ENCODE data around the gene ADCY3.

Gene ADCY3

DNA sequence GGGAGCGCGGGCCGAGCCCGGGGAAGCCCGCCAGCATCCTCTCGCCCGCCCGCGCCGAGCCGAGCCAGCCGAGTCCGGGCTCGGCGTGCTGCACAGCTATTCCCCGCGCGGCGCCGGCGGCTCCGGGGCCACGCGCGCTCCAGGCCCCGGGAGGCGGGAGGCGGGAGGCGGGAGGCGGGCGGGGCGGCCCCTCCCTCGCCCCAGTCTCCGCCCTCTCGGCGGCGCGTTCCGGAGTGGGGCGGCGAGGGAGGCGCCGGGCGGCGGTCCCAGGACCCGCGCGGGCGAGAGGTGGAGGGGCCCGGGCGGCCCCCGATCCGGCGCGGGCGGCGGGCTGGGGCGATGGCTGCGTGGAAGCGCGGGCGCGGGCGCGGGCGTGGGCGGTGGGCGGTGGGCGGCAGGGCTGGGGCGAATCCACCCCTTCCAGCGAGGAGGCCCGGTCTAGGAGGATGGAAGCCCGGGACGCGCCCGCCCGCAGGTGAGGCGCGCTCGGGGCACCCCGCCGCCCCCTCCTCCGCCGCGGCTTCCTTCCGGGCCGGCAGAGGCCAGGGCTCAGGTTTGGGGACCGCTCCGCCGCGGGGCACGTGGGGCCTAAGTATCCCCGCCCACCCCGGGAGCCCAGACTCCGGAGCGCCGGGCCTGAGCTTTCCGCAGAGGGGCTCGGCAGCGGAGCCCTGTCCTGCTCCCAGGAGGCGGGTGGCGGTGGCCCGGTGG is at the start of gene ADCY3:
TSS of gene ADCY3 (minus strand) at position 140 of the 711 bp plus-strand sequence. CDS start 1,250 bp downstream, outside the sequence.
- in situ Hi-C loops (cut with MboI; ENCODE audit: low sequenced_read_pairs): no loop called here

DNA sequence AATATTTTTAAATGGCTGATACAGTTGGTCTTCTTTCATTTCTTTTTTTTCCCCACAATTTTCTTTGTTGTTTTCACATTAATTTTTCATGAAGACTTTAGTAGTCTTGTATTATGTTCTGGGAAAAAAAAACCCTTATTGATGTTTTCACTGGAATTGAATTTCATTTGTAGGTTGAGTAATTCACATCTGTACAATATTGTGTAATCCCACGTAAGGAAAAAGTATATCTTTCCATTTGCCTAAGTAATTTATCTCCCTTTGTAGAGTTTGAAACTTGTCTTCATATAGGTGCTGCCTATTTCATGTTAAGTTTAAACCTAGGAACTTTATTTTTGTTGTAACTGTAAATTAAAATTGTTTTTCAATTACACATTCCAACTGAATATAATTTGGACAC is 49.7 kb upstream of the ADCY3 start:
- in situ Hi-C loops (cut with MboI; ENCODE audit: low sequenced_read_pairs): no loop called here

DNA sequence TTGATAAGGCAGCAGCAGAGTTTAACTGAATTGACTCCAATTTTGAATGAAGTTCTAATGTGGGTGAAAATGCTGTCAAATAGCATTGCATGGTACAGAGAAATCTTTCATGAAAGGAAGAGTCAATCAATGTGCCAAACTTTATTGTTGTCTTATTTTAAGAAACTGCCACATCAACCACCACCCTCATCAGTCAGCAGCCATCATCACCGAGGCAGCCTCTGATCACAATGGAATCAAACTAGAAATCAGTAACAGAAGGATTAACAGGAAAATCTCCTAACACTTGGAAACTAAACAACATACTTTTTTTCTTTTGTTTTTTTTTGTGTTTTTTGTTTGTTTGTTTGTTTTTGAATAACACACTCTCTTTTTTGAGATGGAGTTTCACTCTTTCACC is 41.9 kb upstream of the ADCY3 start:
- in situ Hi-C loops (cut with MboI; ENCODE audit: low sequenced_read_pairs): no loop called here

DNA sequence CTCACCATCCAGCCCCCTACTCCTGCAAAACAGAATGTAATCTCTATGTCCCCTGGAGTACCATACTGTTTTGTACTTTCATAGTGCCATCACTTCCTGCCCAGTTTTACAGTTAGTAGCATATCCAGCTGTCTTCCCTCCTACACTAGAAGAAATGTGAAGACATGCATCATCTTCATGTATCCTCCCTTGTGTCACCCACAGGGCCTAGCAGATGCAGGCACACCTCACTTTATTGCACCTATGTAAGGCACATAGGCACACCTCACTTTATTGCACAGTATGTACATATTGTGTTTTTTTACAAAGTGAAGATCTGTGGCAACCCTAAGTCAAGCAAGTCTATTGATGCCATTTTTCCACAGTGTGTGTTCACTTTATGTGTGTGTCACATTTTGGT is 39.7 kb upstream of the ADCY3 start:
- in situ Hi-C loops (cut with MboI; ENCODE audit: low sequenced_read_pairs): no loop called here

DNA sequence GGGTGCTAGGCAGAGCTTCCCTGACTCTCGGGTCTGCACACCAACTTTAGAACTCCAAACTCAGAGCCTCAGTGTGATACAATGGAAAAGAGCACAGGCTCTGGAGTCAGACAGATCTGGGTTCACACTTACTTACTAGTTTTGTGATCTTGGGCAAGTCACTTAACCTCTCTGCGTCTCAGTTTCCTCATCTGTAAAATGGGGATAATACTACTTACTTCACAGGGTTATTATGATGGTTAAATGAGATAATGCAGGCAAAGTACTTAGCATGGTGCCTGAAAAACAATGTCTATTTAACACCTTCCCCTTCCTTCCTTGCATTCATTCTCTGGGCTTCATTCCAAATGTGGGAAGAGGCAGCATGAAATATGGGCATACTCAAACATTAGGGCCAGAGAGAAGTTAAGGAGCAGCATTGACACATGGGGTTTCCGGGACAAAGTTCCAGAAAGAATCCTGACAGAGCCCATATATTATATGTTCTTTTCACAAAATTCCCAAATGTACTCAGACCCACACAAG is 38.4 kb upstream of the ADCY3 start:
- in situ Hi-C loops (cut with MboI; ENCODE audit: low sequenced_read_pairs): no loop called here

DNA sequence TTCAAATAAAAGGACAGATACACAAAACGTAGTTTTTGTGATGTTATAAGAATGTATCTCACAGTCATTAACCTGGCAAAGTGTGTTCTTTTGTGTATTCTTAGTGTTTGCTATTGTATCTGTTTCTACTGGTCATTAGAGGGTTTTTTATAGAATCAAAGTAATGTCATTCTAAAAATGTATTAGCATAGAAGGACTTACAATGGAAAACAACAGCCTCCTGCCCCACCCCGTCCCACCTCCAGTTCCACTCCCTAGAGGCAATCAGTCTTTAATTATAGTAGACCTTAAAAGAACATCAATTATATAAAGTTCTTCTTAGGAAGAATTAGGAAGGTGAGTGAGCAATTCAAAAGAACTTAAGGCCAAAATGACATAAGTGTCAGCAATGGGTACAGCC is 37.9 kb upstream of the ADCY3 start:
- in situ Hi-C loops (cut with MboI; ENCODE audit: low sequenced_read_pairs): no loop called here

DNA sequence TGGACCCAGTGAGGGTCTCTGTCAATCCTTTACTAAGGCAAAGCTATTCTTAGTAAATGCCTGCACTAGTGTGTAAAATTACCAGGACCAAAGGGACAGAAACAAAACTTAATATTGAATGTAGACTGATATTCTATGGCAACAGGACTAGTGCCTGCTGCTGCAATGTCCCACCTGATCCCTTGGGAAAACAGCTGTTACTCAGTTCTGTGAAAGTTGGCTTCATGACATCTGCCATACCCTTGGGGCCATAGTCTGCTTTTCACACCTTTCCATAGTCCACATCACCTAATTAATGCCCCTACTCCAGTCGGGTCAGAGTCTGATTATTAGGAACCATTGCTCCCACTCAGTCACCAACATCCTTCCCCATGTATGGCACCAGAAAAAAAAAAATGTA is 37.2 kb upstream of the ADCY3 start:
- in situ Hi-C loops (cut with MboI; ENCODE audit: low sequenced_read_pairs): no loop called here

DNA sequence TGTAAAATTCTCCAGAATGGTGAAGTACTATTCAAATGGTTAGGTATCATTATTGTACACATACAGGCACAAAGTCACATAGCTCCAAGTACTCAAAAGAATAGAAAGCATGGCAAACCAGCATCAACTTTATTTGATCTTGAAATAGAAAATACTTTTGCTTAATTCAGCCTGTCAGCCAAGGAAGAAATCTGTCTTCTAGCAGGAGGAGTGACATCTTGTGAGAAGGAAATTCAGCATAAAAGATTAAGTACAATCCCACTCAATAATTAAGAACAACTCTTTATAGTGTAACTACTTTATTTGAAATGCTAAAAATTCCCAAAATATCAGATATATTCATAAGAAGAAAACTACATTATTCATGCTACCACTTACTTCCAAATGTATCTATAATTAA is 35.9 kb upstream of the ADCY3 start:
- in situ Hi-C loops (cut with MboI; ENCODE audit: low sequenced_read_pairs): no loop called here

DNA sequence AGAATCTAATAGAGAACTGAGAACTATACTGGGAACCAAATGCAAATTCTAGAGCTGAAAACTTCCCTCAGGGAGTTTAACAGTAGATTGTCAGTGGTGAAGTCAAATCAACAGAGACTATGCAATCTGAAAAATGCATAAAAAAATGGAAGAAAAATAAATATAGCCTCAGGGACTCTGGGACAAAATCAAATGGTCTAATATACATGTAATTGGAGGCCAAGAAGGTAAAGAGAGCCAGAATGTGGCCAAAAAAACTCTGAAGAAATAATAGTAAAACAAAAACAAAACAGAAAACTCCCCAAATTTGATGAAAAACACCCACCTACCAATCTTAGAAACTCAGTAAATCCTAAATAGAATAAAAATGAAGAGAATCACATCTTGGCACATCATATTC is 35.2 kb upstream of the ADCY3 start:
- in situ Hi-C loops (cut with MboI; ENCODE audit: low sequenced_read_pairs): no loop called here

DNA sequence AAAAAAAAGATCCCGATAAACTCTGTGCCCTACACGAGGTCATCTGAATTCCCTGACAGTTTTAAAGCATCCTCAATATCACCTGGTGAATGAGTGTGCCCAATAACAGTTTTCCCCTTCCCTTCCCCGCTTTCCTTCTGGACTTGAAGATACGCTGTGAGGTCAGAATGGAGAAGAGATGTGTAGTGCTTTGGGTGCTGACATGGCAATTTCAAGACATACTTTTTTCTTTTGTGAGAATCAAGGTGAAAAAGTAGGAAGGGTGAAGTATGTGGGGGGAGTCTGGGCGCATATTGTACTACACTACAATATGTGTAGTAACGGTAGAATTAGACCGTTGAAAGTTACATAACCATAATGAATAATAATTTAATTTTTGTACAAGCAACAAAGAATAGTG is 30.1 kb upstream of the ADCY3 start:
- in situ Hi-C loops (cut with MboI; ENCODE audit: low sequenced_read_pairs): no loop called here

DNA sequence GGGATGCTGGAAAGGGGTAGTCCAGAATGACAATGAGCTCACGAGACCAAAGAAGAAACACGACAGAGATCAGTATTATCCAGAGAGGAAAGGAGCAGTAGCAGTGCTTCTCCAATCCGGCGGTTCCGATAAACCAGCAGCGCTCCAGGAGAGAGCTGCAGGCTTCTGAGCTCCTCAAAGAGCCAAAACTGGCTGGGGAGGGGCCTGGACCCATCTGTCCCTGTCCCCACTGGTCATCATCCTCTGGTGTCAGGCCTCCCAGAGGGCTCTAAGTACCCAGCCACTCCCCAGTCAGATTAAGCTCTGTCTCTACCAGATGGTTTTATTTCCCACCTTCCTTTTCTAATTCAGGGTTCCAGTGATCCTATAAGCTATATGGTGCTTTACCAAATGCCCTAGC is 28.5 kb upstream of the ADCY3 start:
- in situ Hi-C loops (cut with MboI; ENCODE audit: low sequenced_read_pairs): no loop called here

DNA sequence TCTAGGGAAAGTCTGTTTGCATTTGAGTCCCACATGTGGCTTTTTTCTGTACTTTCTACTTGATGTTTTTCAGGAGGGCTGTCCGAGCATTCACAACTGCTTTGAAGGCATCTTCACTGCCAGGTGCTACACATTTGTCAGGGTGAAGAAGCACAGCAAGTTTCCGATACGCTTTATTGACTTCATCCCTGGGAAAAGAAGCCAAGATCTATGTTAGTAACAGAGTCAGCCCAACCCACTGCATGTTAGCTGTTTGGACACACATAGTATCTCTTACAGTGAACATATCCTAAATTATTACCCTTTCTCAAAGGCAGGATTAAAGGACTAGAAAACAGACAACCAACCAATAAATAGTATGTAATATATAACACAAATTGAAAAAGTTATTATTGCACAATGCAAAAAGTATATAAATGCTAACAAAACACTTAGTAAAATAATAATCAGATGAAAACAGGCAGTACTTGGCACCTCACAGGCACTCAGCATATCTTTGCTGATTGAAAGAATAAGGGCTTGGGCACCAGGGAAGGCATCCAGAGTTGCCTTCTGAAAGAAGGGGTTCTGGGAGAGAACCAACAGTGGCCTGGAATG is 27.6 kb upstream of the ADCY3 start:
- in situ Hi-C loops (cut with MboI; ENCODE audit: low sequenced_read_pairs): no loop called here

DNA sequence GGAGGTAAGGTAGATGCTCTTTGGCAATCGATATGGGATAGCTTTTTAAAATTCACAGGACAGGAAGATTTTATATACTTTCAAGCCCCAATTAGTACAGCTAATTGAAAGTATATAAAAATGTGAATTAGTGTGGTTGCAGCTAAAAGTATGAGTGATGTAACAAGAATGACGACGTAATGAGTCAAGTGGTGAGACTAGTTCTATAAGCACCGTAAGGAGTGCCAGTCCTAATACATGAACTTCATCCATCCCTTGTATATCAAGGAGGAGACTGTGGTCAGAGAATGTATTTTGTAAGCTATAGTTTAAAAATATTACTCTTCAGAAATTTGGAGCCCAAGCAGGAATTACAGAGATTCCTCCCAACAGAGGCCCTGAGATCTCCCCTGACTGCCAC is 25.9 kb upstream of the ADCY3 start:
- in situ Hi-C loops (cut with MboI; ENCODE audit: low sequenced_read_pairs): no loop called here

DNA sequence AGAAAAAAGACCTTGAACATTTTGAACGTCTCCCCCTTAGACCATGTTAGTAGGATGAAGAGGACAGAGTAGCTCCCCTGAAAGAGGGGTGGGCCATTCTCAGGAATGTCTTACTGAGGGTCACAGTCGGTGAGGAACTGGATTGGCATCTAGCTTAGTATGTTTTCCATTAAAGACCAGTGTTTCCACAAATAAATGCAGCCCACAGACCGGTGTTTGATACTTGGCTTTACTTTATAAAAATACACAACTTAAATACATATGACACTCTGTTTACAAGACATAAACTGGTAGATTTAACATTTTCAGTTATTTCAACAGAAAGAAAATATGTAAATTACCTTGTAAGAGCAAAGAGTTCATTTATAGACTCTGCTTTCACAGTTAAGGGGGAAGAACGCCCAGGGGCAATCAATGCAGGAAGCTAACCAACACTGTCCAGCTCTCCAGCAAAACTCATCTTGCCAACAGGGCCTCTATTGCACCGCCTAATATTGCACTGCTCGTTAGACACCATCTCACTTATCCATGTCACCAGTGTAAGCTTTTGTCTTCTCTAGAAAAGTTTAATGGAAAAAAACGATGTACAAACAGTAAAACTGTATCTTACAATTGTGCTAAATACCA is 23.5 kb upstream of the ADCY3 start:
- in situ Hi-C loops (cut with MboI; ENCODE audit: low sequenced_read_pairs): no loop called here

DNA sequence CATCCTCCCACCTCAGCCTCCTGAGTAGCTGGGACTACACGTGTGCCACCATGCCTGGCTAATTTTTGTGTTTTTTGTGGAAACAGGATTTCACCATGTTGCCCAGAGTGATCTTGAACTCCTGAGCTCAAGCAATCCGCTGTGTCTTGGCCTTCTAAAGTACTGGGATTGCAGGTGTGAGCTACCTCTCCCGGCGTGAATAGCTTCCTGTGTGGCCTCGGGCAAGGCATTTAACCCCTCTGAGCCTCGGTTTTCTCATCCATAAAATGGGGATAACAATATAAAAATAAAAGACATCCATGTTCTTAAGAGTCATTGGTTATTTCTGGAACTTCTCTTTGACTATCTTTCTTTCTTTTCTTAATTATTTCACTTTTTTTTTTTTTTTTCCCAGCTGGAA is 19.3 kb upstream of the ADCY3 start:
- in situ Hi-C loops (cut with MboI; ENCODE audit: low sequenced_read_pairs): no loop called here

DNA sequence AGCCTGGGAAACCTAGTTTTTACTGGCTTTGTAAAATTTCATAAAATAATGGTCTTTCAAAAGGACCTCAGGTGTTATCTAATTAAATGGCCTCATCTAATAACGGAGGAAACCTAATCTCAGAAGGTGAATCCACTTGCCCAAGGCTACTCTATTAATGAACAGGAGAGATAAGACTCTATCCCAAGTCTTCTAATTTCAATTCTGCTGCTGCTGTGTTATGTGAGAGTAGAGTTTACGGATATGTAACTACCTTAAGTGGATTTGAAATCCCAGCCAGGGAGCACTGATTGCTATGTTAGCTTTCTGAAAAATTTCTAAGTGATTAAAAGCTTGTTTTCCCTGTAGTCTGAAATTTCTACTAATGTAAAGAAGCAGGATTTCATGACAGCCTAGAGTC is 17.2 kb upstream of the ADCY3 start:
- in situ Hi-C loops (cut with MboI; ENCODE audit: low sequenced_read_pairs): no loop called here

DNA sequence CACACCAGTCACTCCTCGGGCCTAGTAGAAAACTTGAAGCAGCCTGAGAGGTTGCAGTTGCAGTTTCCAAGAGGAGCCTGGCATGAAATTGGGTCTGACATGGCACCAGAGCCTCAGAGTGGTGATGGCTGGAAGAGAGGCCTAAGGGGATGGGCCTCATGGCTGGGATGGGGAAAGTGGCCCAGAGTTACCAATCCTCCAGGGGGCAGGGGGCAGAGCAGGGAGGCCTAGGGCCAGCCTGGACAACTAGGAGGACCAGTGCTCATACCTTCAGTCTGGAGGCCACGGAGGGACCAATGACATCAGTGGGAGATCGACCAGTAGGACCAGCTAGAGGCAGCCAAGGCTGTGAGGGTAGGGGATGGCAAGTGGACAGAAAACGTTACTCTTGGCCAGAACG is 15.1 kb upstream of the ADCY3 start:
- in situ Hi-C loops (cut with MboI; ENCODE audit: low sequenced_read_pairs): no loop called here

DNA sequence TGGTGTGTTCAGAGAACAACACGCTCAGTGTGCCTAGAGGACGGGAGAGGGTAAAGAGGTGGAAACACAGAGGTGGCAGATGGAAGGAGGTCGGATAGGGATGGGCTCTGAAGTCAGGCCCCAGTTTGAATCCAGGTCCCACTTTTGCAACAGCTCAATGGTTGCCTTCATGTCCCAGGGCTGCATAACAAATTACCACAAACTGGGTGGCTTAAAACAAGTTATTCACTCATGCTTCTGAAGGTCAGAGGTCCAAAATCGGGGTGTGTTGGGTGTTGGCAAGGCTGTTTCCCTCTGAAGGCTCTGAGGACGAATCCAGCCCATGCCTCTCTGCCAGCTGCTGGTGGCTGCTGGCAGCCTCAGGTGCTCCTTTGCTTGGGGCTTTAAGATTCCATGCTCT is 12.7 kb upstream of the ADCY3 start:
- in situ Hi-C loops (cut with MboI; ENCODE audit: low sequenced_read_pairs): no loop called here

DNA sequence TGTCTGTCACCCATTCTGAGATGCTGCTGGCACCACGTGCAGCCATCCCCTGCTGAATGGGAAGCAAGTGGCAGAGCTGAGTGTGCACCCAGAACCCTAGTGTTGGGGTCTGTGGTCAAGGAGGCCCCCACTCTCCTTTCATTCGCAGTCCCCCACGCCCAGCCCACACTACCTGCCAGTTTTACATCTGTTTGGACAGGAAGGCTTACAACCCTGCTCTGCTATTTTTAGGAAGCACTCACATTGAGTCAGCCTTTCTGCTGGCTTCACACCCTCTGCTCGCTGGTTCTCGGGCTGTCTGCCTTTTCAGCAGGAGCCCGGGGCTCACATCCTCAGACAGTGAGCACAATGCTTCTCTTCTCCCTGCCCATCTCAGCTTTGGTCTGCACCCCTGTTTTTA is 10.7 kb upstream of the ADCY3 start:
- in situ Hi-C loops (cut with MboI; ENCODE audit: low sequenced_read_pairs): no loop called here

DNA sequence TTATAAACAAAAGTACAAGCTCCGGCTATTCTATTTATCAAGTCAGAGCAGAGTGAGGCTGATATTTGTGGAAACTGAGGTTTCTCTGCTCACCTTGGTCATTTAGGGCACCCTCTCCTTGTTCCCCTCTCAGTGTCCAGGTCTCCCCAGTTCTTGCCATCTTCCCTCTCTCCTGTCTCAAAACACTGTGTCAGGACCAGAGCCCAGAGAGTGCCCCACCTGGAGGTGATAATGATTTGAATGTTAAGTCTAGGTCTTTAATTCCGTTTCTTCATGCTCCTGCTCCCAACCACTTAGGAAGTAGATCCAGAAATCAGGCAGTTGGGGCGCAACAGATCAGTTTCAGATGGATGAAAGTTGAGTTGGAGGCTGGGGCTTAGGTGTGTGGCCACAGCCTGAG is 9.2 kb upstream of the ADCY3 start:
- in situ Hi-C loops (cut with MboI; ENCODE audit: low sequenced_read_pairs): no loop called here

DNA sequence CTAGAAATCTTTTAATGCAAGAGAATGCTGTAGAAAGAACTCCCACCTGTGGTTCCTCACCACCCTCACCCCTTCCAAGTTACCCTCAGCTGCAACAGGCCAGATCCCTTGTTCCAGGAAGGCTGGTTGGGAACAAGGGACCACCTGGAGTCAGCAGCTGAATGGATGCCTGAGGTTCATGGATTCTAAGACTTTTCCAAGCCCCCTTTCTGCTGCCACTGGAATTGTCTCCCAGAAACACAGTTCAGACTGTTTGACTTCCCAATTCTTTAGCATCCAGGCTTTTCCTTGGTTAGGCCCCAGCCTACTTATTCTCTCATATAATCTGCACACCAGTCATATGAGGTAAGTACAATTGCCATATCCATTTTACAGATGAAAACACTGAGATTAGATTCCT is 8.0 kb upstream of the ADCY3 start:
- in situ Hi-C loops (cut with MboI; ENCODE audit: low sequenced_read_pairs): no loop called here

DNA sequence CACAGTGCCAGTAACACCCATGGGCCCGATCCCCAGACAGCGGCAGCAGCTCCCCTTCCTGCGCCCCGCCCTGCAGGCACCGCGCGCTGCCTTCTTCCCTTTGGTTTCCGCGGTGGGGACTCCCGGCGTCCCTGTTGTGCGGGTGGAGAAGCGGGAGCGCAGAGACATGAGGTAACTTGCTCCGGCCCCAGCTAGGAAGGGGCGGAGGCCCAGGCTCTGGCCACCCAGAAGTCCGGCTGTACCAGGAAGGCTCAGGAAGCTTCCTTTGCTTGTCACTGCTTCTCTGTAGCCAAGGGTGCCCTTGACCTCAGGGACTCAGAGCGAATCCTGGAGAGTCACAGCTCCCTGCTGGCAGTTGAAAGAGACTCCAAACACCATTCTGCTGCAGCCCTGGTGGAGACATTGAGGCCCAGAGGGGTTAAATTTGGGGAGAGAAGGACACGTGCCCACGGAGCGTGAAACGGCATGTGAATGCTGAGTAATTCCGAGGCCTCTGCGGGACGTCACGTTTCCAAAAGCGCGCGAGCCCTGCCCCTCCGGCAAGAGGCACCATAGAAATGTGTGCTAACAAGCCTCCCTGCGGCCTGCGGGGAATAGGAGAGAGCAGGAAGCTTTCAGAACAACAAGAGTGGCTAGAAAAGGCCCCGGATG is 6.7 kb upstream of the ADCY3 start:
- in situ Hi-C loops (cut with MboI; ENCODE audit: low sequenced_read_pairs): no loop called here

Data from HL-60/S4 (cell line).